ENCODE measurements around the gene LIME1. TPM values are rescaled to one million over a fixed set of nuclear protein-coding genes. Genes with fewer than 3 reads are reported as not detected.
A peak's percentile ranks its signal among the peaks of the same experiment; 100 is the strongest.

LIME1 gene
- polyA plus RNA-seq, 1 experiment = 1.5 TPM

DNA sequence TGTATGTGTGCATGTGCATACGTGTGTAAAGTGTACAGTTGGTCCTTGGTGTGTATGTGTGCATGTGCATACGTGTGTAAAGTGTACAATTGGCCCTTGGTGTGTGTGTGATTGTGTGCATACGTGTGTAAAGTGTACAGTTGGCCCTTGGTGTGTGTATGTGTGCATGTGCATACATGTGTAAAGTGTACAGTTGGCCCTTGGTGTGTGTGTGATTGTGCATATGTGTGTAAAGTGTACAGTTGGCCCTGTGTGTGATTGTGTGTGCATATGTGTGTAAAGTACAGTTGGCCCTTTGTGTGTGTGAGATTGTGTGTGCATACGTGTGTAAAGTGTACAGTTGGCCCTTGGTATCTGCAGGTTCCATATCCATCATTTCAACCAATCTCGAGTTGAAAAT lies 5.1 kb upstream of the LIME1 start:
- H3K9me3 ChIP-seq (ENCODE audit: control insufficient read depth, insufficient read depth, low read length) = no peaks in the 10 kb centered on the region; the same call in 1 of the 2 replicates
- no peaks in the 10 kb centered on the region for H3K27me3 ChIP-seq (ENCODE audit: control insufficient read depth, insufficient read depth, low read length)
- TF ChIP-seq, protein P1, sequence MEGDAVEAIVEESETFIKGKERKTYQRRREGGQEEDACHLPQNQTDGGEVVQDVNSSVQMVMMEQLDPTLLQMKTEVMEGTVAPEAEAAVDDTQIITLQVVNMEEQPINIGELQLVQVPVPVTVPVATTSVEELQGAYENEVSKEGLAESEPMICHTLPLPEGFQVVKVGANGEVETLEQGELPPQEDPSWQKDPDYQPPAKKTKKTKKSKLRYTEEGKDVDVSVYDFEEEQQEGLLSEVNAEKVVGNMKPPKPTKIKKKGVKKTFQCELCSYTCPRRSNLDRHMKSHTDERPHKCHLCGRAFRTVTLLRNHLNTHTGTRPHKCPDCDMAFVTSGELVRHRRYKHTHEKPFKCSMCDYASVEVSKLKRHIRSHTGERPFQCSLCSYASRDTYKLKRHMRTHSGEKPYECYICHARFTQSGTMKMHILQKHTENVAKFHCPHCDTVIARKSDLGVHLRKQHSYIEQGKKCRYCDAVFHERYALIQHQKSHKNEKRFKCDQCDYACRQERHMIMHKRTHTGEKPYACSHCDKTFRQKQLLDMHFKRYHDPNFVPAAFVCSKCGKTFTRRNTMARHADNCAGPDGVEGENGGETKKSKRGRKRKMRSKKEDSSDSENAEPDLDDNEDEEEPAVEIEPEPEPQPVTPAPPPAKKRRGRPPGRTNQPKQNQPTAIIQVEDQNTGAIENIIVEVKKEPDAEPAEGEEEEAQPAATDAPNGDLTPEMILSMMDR (IDR thresholded peaks at IDR 0.05; ENCODE audit: low read depth, low read length) = no peak
- DNase-seq (ENCODE audit: low read depth, low spot score) = no peak
- H3K4me3 ChIP-seq (ENCODE audit: low read depth, low read length) = no peak overlapping the region
- POLR2A ChIA-PET = no interaction called here
- CTCF ChIA-PET = no interaction called here
- no peak overlapping the region for H3K27ac ChIP-seq (ENCODE audit: low read depth, low read length)

DNA sequence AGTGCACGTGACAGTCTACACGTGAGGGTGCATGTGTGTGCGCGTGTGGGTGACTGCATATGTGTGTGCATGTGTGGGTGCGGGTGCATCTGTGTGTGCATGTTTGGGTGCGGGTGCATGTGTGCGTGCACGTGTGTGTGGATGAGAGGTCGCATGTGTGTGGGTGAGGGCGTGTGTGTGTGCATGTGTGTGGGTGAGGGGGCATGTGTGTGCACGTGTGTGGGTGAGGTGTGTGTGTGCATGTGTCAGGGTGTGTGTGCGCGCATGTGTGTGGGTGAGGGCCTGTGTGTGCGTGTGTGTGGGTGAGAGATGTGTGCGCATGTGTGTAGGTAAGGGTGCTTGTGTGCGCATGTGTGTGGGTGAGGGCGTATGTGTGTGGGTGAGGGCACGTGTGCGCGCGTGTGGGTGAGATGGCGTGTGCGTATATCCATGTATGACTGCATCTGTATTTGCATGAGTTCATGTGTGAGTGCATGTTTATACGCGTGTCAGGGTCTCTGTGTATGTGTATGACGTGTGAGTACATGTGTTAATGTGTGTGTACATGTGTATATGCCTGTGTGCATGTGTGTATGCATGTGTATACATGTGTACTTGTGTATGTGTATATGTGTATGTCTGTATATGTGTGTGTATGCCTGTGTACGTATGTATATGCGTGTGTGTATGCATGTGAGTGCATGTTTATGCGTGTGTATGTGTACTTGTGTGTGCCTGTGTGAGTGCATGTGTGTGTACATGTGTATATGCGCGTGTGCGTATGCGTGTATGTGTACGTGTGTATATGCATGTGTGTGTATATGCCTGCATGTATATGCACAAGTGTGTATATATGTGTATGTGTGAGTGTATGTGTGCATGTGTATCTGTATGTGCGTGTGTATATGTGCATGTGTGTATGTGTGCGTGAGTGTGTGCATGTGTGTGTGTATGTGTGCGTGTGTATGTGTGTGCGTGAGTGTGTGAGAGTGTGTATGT lies 4.1 kb upstream of the LIME1 start:
- POLR2A ChIA-PET = no interaction called here

DNA sequence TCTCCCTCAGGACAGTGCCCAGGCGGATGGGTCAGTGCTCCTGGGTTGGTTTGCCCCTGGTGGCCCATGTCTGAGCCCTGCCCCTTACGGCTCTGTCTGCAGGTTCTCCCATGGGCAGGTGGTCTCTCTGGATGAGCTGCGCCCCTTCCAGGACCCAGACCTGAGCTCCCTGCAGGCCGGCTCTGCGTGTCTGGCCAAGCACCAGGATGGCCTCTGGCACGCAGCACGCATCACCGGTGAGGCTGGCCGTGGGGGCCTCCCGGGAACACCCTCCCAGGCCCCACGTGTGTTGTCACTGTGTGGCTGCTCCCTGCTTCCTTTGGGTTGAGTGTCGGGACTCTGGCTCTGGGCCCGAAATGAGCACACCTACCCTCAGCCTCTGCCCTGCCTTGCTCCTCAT lies 3.3 kb upstream of the LIME1 start:
- no peak for DNase-seq (ENCODE audit: low read depth, low spot score)
- TF ChIP-seq, protein P1 (IDR thresholded peaks at IDR 0.05; ENCODE audit: low read depth, low read length) = no peak
- Histone ChIP-seq H3K27me3 (ENCODE audit: control insufficient read depth, insufficient read depth, low read length) (no peaks in the 10 kb centered on the region), H3K4me3 (ENCODE audit: low read depth, low read length) (no peak overlapping the region), H3K27ac (ENCODE audit: low read depth, low read length) (no peak overlapping the region), H3K9me3 (ENCODE audit: control insufficient read depth, insufficient read depth, low read length) (no peaks in the 10 kb centered on the region; the same call in 1 of the 2 replicates)
- CTCF ChIA-PET = no interaction called here
- POLR2A ChIA-PET = no interaction called here

More for the DNA sequence above, 4.1 kb upstream of the LIME1 start:
- no peak overlapping the region for H3K27ac ChIP-seq (ENCODE audit: low read depth, low read length)
- no peaks in the 10 kb centered on the region for H3K27me3 ChIP-seq (ENCODE audit: control insufficient read depth, insufficient read depth, low read length)
- CTCF ChIA-PET = no interaction called here
- no peak overlapping the region for H3K4me3 ChIP-seq (ENCODE audit: low read depth, low read length)
- no peaks in the 10 kb centered on the region; the same call in 1 of the 2 replicates for H3K9me3 ChIP-seq (ENCODE audit: control insufficient read depth, insufficient read depth, low read length)
- TF ChIP-seq, protein P1 (IDR thresholded peaks at IDR 0.05; ENCODE audit: low read depth, low read length) = no peak
- no peak for DNase-seq (ENCODE audit: low read depth, low spot score)

DNA sequence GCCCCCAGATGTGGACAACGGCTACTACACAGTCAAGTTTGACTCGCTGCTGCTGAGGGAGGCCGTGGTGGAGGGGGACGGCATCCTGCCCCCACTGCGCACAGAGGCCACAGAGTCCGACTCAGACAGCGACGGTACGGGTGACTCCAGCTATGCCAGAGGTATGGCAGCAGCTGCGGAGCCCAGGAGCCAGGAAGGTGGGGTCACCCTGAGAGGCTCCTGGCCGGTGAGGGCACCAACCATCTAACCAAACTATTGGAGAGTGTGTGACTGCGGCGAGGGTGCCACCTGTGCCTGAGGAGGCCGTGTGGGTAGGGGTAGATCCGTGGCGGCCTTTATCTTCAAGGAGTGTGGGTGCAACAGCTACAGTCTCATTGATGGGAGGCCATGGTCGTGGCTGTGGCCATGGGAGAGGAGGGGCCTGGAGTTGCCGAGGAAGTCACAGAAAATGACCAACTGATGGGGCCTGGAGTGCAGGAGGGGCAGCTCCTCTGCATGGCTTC lies 2.8 kb upstream of the LIME1 start:
- DNase-seq (ENCODE audit: low read depth, low spot score) = no peak
- Histone ChIP-seq H3K27ac (ENCODE audit: low read depth, low read length) (peak overlapping the region; percentile 21), H3K9me3 (ENCODE audit: control insufficient read depth, insufficient read depth, low read length) (no peaks in the 10 kb centered on the region; the same call in 1 of the 2 replicates), H3K4me3 (ENCODE audit: low read depth, low read length) (no peak overlapping the region), H3K27me3 (ENCODE audit: control insufficient read depth, insufficient read depth, low read length) (no peaks in the 10 kb centered on the region)
- POLR2A ChIA-PET = no interaction called here
- CTCF ChIA-PET = no interaction called here
- TF ChIP-seq, protein P1 (IDR thresholded peaks at IDR 0.05; ENCODE audit: low read depth, low read length) = no peak

Measured in AG04450 (cell line).